ENCODE measurements around the gene PFKFB4.

Gene PFKFB4

GRCh38 chr3:48556796-48557626 is at the start of gene PFKFB4:
Gene PFKFB4 (minus strand): TSS chr3:48556803. CDS start chr3:48556777, 26 bp downstream.
- TF ChIP-seq EZH2phosphoT487 (conservative IDR thresholded peaks at IDR 0.05; ENCODE audit: low read length) (no peak), CTCF (IDR thresholded peaks at IDR 0.05; ENCODE audit: insufficient read depth, low read length, poor library complexity, severe bottlenecking) (no peak)
- H3K27me3 ChIP-seq (ENCODE audit: low read length), result no peaks in the 10 kb centered on the region

GRCh38 chr3:48601622-48601994 is 45.0 kb upstream of the PFKFB4 start:
- Histone ChIP-seq H3F3A (ENCODE audit: insufficient read depth) (no peaks in the 10 kb centered on the region), H3K27me3 (ENCODE audit: low read length) (no peaks in the 10 kb centered on the region), H3K36me3 (ENCODE audit: low read length) (no peaks in the 10 kb centered on the region; the same call in 1 of the 2 replicates), H3K27ac (ENCODE audit: low read depth, low read length) (no peak overlapping the region), H3K9me2 (replicated peaks; ENCODE audit: insufficient read depth, low read length) (no peaks in the 10 kb centered on the region), H2AFZ (ENCODE audit: low read depth, low read length, severe bottlenecking) (no peak overlapping the region), H3K4me2 (ENCODE audit: low read depth, low read length, poor library complexity, severe bottlenecking) (no peak overlapping the region), H3K9me3 (ENCODE audit: insufficient read depth, low read length) (no peaks in the 10 kb centered on the region), H3K4me3 (ENCODE audit: insufficient read depth, low read length, poor library complexity, severe bottlenecking) (no peak overlapping the region), H3K9ac (ENCODE audit: low read length) (no peak overlapping the region), H4K20me1 (ENCODE audit: low read depth, low read length) (no peaks in the 10 kb centered on the region), H3K79me2 (ENCODE audit: insufficient read depth, low read length) (no peaks in the 10 kb centered on the region)
- TF ChIP-seq EZH2phosphoT487 (conservative IDR thresholded peaks at IDR 0.05; ENCODE audit: low read length) (no peak), CTCF (IDR thresholded peaks at IDR 0.05; ENCODE audit: insufficient read depth, low read length, poor library complexity, severe bottlenecking) (no peak)

More at GRCh38 chr3:48556796-48557626, at the start of gene PFKFB4:
- Histone ChIP-seq H3K9me2 (replicated peaks; ENCODE audit: insufficient read depth, low read length) (no peaks in the 10 kb centered on the region), H2AFZ (ENCODE audit: low read depth, low read length, severe bottlenecking) (peak within 1 kb of the TSS; percentile 86), H3K79me2 (ENCODE audit: insufficient read depth, low read length) (no peaks in the 10 kb centered on the region), H3F3A (ENCODE audit: insufficient read depth) (peaks cover 10% of the 10 kb centered on the region; the same call in 1 of the 2 replicates), H4K20me1 (ENCODE audit: low read depth, low read length) (no peaks in the 10 kb centered on the region), H3K27ac (ENCODE audit: low read depth, low read length) (peak within 1 kb of the TSS; percentile 70), H3K4me3 (ENCODE audit: insufficient read depth, low read length, poor library complexity, severe bottlenecking) (peak within 1 kb of the TSS; percentile 69), H3K9ac (ENCODE audit: low read length) (peak within 1 kb of the TSS; percentile 63), H3K4me2 (ENCODE audit: low read depth, low read length, poor library complexity, severe bottlenecking) (peak within 1 kb of the TSS; percentile 71), H3K36me3 (ENCODE audit: low read length) (no peaks in the 10 kb centered on the region), H3K9me3 (ENCODE audit: insufficient read depth, low read length) (no peaks in the 10 kb centered on the region)

DNA sequence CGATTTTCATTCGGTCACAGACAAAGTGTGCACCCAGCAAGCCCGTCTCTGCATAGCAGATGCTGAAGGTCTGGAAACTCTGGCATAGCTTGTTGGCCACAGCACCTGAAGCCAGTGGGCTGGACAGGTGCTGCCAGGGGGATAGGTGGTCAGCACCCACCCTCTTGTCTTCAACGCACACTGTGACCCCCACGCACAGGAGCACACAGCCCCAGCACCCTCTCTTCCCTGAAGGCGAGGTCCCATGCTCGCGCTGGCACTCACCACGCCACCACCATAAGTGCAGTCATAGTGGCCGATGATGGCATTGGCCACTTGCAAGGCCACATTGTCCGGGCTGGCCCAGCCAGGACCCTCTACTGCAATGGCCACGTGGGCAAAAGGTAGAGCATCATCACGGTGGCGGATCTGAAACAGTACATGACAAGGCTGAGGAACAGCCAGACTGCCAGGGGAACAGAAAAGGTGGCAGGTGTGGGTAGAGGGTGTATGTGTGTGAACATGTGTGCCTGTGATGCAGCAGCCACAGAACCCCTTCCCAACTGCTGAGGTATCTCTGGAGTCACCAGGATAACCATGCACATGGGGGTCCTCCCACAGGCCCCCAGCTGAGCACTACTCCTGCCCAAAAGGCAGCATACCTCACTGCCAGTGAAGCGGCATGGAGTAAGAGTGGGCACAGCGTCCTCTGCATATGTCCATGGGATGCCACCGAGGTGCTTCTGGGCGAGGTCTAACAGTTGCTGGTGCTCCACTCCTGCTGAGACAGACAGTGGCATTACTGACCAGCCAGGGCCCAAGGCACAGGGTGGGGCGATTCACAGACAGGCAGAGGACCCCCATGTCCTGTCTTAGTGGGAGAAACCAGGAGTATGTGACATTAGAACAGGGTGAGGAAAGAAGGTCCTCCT is 44.4 kb upstream of the PFKFB4 start:
- Histone ChIP-seq H3K9me2 (replicated peaks; ENCODE audit: insufficient read depth, low read length) (no peaks in the 10 kb centered on the region), H3K4me3 (ENCODE audit: insufficient read depth, low read length, poor library complexity, severe bottlenecking) (no peak overlapping the region), H3K27ac (ENCODE audit: low read depth, low read length) (no peak overlapping the region), H2AFZ (ENCODE audit: low read depth, low read length, severe bottlenecking) (no peak overlapping the region), H3K79me2 (ENCODE audit: insufficient read depth, low read length) (no peaks in the 10 kb centered on the region), H3K9me3 (ENCODE audit: insufficient read depth, low read length) (no peaks in the 10 kb centered on the region), H3F3A (ENCODE audit: insufficient read depth) (no peaks in the 10 kb centered on the region), H3K4me2 (ENCODE audit: low read depth, low read length, poor library complexity, severe bottlenecking) (no peak overlapping the region), H4K20me1 (ENCODE audit: low read depth, low read length) (no peaks in the 10 kb centered on the region), H3K9ac (ENCODE audit: low read length) (no peak overlapping the region), H3K27me3 (ENCODE audit: low read length) (no peaks in the 10 kb centered on the region), H3K36me3 (ENCODE audit: low read length) (no peaks in the 10 kb centered on the region; the same call in 1 of the 2 replicates)
- TF ChIP-seq CTCF (IDR thresholded peaks at IDR 0.05; ENCODE audit: insufficient read depth, low read length, poor library complexity, severe bottlenecking) (no peak), EZH2phosphoT487 (conservative IDR thresholded peaks at IDR 0.05; ENCODE audit: low read length) (no peak)

Measured in SU-DHL-6 (cell line).